Measurements from ENCODE around the gene TST. TPM values are rescaled to one million over a fixed set of nuclear protein-coding genes. Genes with fewer than 3 reads are reported as not detected.

The TST gene
- total and polyA plus RNA-seq, 2 donors (not counting 1 experiment from before 2014, with no cell fraction given): 1.4 to 5.9 TPM

DNA sequence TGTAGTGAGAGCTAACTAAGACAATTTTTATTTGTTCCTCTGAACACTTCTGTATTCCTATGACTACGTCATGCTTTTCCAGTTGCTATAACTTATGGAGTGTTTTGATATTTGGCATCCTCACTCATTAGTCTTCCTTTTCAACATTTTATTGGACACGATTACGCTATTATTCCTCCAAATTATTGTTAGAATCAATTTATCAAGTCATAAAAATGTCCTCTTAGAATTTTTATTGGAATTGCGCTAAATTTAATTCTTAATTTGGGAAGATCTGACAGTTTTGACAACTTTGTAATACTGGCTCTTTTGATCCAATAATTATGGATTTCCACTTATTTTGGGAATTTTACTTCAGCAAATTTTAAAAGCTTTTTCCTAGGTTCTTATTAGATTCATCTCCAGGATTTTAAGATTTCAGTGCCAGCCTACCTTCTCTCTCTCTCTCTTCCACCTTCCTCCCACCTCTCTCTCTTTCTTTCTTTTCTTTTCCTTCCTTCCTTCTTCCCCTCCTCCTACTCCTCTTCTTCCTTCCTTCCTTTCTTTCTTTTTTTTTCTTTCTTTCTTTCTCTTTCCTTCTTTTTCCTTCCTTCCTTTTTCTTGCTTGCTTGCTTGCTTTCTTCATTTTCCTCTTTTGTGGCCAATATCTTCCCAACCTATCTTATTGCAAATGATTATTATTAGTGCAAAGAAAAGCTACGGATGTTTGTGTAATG is 50.8 kb downstream of the TST start:
- Mint-ChIP-seq H3K27me3 (no peaks in the 10 kb centered on the region), H3K27ac (no peak overlapping the region), H3K4me3 (no peak overlapping the region), H3K9me3 (ENCODE audit: insufficient read depth) (no peaks in the 10 kb centered on the region), H3K4me1 (no peaks in the 10 kb centered on the region)
- no peaks in the 10 kb centered on the region for H3K27me3 ChIP-seq (replicated peaks in 1 of 4; ENCODE audit: control extremely low read depth in 1 of 4, control insufficient read depth in 3 of 4, insufficient read depth in 4 of 4, low read length in 3 of 4)
- no peak overlapping the region for H3K9ac ChIP-seq (ENCODE audit: low read length)
- no peaks in the 10 kb centered on the region for H3K79me2 ChIP-seq (ENCODE audit: control insufficient read depth, insufficient read depth, low read length)
- ChIA-PET POLR2A (no interaction called here), CTCF (interaction anchor here (0.7 to 2.1 kb wide), 4 partner anchors 10 to 192 kb away, joined by 3 to 18 read pairs (median 3); partner anchors contain the start of gene IFT27)
- no peaks in the 10 kb centered on the region for H3K9me3 ChIP-seq (ENCODE audit: control extremely low read depth in 1 of 3, control insufficient read depth in 2 of 3, insufficient read depth in 1 of 3, low read length in 2 of 3)
- H3K4me3 ChIP-seq (ENCODE audit: control extremely low read depth in 1 of 5, extremely low read depth in 1 of 5, insufficient read depth in 1 of 5, low read depth in 2 of 5, low read length in 4 of 5): no peak overlapping the region
- no peak overlapping the region for H3K4me2 ChIP-seq (replicated peaks; ENCODE audit: low read depth, low read length, poor library complexity, severe bottlenecking)
- no peak for DNase-seq
- H3K27ac ChIP-seq (ENCODE audit: low read length in 2 of 2): no peak overlapping the region
- TF ChIP-seq CTCF (IDR thresholded peaks at IDR 0.05) (no peak), EZH2 (IDR thresholded peaks at IDR 0.05; ENCODE audit: borderline replicate concordance, insufficient read depth, low read depth, low read length, poor library complexity, severe bottlenecking) (no peak)
- intact Hi-C loops (cut with micrococcal nuclease): no loop called here
- no CpG with 5 or more reads among the region's 5 CpGs for WGBS (ENCODE audit: insufficient coverage)
- no peaks in the 10 kb centered on the region for H3K4me1 ChIP-seq (ENCODE audit: control insufficient read depth in 2 of 2, insufficient read depth in 2 of 2, low read length in 2 of 2)
- H3K36me3 ChIP-seq (replicated peaks in 1 of 2; ENCODE audit: control extremely low read depth in 1 of 2, control insufficient read depth in 1 of 2, extremely low read depth in 1 of 2, insufficient read depth in 2 of 2, low read length in 1 of 2): no peaks in the 10 kb centered on the region
- H2AFZ ChIP-seq (ENCODE audit: insufficient read depth, low read depth, low read length, poor library complexity, severe bottlenecking): no peak overlapping the region
- ATAC-seq (ENCODE audit: low read depth): no peak
- H4K20me1 ChIP-seq (ENCODE audit: control insufficient read depth, insufficient read depth, low read length, poor library complexity, severe bottlenecking): no peaks in the 10 kb centered on the region

GRCh38 chr22:36966851-36967540 is 52.3 kb downstream of the TST start:
- Histone ChIP-seq H3K79me2 (ENCODE audit: control insufficient read depth, insufficient read depth, low read length) (no peaks in the 10 kb centered on the region), H3K9ac (ENCODE audit: low read length) (no peak overlapping the region), H2AFZ (ENCODE audit: insufficient read depth, low read depth, low read length, poor library complexity, severe bottlenecking) (no peak overlapping the region), H3K27me3 (replicated peaks in 1 of 4; ENCODE audit: control extremely low read depth in 1 of 4, control insufficient read depth in 3 of 4, insufficient read depth in 4 of 4, low read length in 3 of 4) (peaks cover 0 to 2% (median under 1%) of the 10 kb centered on the region in 4 experiments), H3K4me3 (ENCODE audit: control extremely low read depth in 1 of 5, extremely low read depth in 1 of 5, insufficient read depth in 1 of 5, low read depth in 2 of 5, low read length in 4 of 5) (no peak overlapping the region), H3K9me3 (ENCODE audit: control extremely low read depth in 1 of 3, control insufficient read depth in 2 of 3, insufficient read depth in 1 of 3, low read length in 2 of 3) (no peaks in the 10 kb centered on the region), H3K4me2 (replicated peaks; ENCODE audit: low read depth, low read length, poor library complexity, severe bottlenecking) (no peak overlapping the region), H3K4me1 (ENCODE audit: control insufficient read depth in 2 of 2, insufficient read depth in 2 of 2, low read length in 2 of 2) (no peaks in the 10 kb centered on the region), H3K36me3 (replicated peaks in 1 of 2; ENCODE audit: control extremely low read depth in 1 of 2, control insufficient read depth in 1 of 2, extremely low read depth in 1 of 2, insufficient read depth in 2 of 2, low read length in 1 of 2) (no peaks in the 10 kb centered on the region), H4K20me1 (ENCODE audit: control insufficient read depth, insufficient read depth, low read length, poor library complexity, severe bottlenecking) (no peaks in the 10 kb centered on the region), H3K27ac (ENCODE audit: low read length in 2 of 2) (no peak overlapping the region)
- intact Hi-C loops (cut with micrococcal nuclease): no loop called here
- no peak overlapping the region for H3K4me3 Mint-ChIP-seq
- H3K27me3 Mint-ChIP-seq: no peaks in the 10 kb centered on the region
- no peaks in the 10 kb centered on the region for H3K9me3 Mint-ChIP-seq (ENCODE audit: insufficient read depth)
- CTCF ChIA-PET: interaction anchor here (1.3 to 2.1 kb wide), 2 partner anchors 11 to 185 kb away, joined by 3 to 18 read pairs; no protein-coding TSS in a partner anchor
- ATAC-seq (ENCODE audit: low read depth) (no peak), DNase-seq (no peak)
- WGBS (ENCODE audit: insufficient coverage): 95% methylated on average over 10 of the region's 11 CpGs
- TF ChIP-seq EZH2 (IDR thresholded peaks at IDR 0.05; ENCODE audit: borderline replicate concordance, insufficient read depth, low read depth, low read length, poor library complexity, severe bottlenecking): no peak
- no peak for TF ChIP-seq CTCF (IDR thresholded peaks at IDR 0.05)
- no peaks in the 10 kb centered on the region for H3K4me1 Mint-ChIP-seq
- H3K27ac Mint-ChIP-seq: no peak overlapping the region
- POLR2A ChIA-PET: no interaction called here
